Keratinocyte (primary cell): ENCODE data around the gene IRGQ.

ENCODE experiments used
- CTCF ChIP-seq, 3 experiments: IDR thresholded peaks in 1 of 3; conservative IDR thresholded peaks in 1 of 3; optimal IDR thresholded peaks in 1 of 3; 2 replicates in 2 of 3; 3 replicates in 1 of 3; pipeline versions ENCODE3 to v1.5.1; 2011; ENCODE audit warnings: low read length in 3 of 3, mild to moderate bottlenecking in 3 of 3, moderate library complexity in 2 of 3, control low read depth in 1 of 3, inconsistent platforms in 1 of 3; ENCODE audit not compliant: insufficient read depth in 2 of 3; ENCODE audit errors: extremely low read depth in 1 of 3
- EZH2 ChIP-seq: IDR thresholded peaks from one replicate; pipeline ENCODE4 v1.6.1; 2012; ENCODE audit warnings: inconsistent platforms, mild to moderate bottlenecking, low read length, moderate library complexity

DNA sequence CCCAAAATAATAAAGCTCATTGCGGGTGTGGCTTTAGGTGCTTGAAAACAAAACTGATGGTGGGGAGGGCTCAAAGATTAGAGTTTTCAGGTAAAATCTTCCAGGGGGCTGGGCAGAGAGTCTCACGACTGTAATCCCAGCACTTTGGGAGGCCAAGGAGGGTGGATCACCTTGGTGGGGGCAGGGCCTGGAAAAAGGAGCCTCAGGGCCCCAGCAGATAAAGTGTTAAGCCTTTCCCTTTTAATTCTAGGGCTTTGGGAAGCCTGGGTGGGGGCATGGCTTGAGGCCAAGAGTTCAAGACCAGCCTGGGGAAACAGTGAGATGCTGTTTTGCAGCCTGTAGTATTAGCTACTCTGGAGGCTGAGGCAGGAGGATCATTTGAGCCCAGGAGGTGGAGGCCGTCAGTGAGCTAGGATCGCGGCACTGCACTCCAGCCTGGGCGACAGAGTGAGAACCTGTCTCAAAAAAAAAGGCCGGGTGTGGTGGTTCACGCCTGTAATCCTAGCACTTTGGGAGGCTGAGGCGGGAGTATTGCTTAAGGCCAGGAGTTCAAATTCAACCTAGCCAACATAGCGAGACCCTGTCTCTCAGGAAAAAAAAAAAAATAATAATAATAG, 1.7 kb downstream of the IRGQ start:
- TF ChIP-seq CTCF (optimal IDR thresholded peaks at IDR 0.05 in 1 of 3, IDR thresholded peaks at IDR 0.05 in 1 of 3, conservative IDR thresholded peaks at IDR 0.05 in 1 of 3; ENCODE audit: extremely low read depth in 1 of 3, insufficient read depth in 2 of 3, low read length in 3 of 3), result no peak
- no peak for TF ChIP-seq EZH2
